GM23338 (cell line): ENCODE results near the gene THADA.

Experiments
- CREB1 ChIP-seq: fragments of 250-450 bp; sonication (Bioruptor Pico); IDR thresholded peaks from 2 replicates; pipeline ENCODE4 v1.5.0; 2020; ENCODE audit warnings: low read depth, mild to moderate bottlenecking, moderate library complexity
- CTCF ChIP-seq, 2 experiments: fragments of 200-600 bp in 1 of 2; sonication (generic) in 1 of 2; conservative IDR thresholded peaks; 2 replicates each; pipeline versions ENCODE4 v1.5.1 to v1.6.1; 2016 to 2017; ENCODE audit warnings: antibody characterized with exemption in 2 of 2, low read depth in 2 of 2, mild to moderate bottlenecking in 2 of 2, moderate library complexity in 1 of 2
- EZH2phosphoT487 ChIP-seq: fragments of 200-600 bp; sonication (generic); IDR thresholded peaks from one replicate; pipeline ENCODE4 v1.8.1; 2018; ENCODE audit warnings: antibody characterized with exemption; ENCODE audit not compliant: unreplicated experiment

DNA sequence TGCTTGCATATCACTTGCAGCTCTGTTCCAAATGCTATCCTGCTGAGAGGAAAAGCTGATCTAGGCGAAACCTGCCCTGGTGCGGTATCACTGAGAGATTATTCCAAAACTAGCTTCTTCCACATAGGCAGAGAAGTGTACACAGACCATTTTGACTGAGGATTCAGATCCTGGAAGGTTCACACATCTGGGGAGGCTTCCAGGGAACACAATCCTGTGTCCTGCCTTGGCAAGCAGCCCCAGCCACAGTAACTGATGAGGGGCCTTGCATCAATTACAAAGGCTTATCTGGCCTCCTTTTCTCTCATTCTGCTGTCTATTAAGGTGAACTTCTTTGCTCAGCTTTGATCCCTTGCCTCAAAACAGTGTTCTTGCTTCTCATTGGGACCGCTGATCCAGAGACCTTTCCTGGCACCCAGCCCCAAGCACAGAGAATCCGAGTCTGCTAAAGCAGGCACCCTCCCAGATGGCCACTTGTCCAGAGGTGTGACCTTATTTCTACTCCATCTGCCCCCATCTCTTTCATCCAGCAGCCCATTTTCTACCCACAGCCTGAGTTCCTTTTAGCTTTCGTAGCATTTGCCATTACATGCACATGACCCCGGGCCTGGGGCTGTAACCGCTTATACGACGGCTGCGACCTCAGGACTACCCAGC is 317.1 kb downstream of the THADA start:
- TF ChIP-seq CTCF (conservative IDR thresholded peaks at IDR 0.05; ENCODE audit: low read depth in 2 of 2) (no peak), EZH2phosphoT487 (no peak), CREB1 (CRISPR knock-in tag) (no peak)
